IMR-90 (cell line): ENCODE measurements around the gene TBC1D22A. TPM values are rescaled to one million over a fixed set of nuclear protein-coding genes. Genes with fewer than 3 reads are reported as not detected.

Experiments
- ATAC-seq: fragments of 200-7000 bp; cut with Tn5 transposase; 2 replicates; pipeline ENCODE4 v1.9.1; 2020; ENCODE audit warnings: low read depth, mild to moderate bottlenecking, moderate library complexity
- BruUV-seq: library from RNA; stranded (reverse); fragments of 400-500 nt; replicated peaks from 2 replicates; lab custom pipeline; 2021; lab: Mats Ljungman, UMichigan
- CTCF ChIA-PET: fragments of 300-600 bp; formaldehyde crosslinking; extraction: SDS; loops from one replicate; lab custom pipeline; 2021; ENCODE audit warnings: antibody characterized with exemption; lab: Yijun Ruan, JAX
- POLR2A ChIA-PET: fragments of 300-600 bp; sonication (Branson Sonifier 250); formaldehyde crosslinking; loops from one replicate; lab custom pipeline; 2022; ENCODE audit warnings: antibody characterized with exemption; ENCODE audit not compliant: unreplicated experiment; lab: Charles Lee
- DNase-seq: peaks from one replicate; pipeline ENCODE4 v3.0.0; 2013
- H2AFZ ChIP-seq: replicated peaks from 2 replicates; pipeline ENCODE3; 2013; ENCODE audit warnings: low read length, mild to moderate bottlenecking; ENCODE audit not compliant: poor library complexity
- H2AK5ac ChIP-seq: 2 replicates; pipeline ENCODE4 v1.6.1; 2013; ENCODE audit warnings: low read depth, low read length, inconsistent platforms
- H2AK9ac ChIP-seq: replicated peaks from 2 replicates; pipeline ENCODE3; 2013; ENCODE audit warnings: mild to moderate bottlenecking, low read depth, low read length, moderate library complexity; ENCODE audit not compliant: poor library complexity
- H2BK120ac ChIP-seq: 2 replicates; pipeline ENCODE4 v1.6.1; 2013; ENCODE audit warnings: low read depth, low read length, inconsistent platforms
- H2BK15ac ChIP-seq: 3 replicates; pipeline ENCODE4 v1.6.1; 2013; ENCODE audit warnings: low read depth, low read length, inconsistent platforms
- H2BK20ac ChIP-seq: 2 replicates; pipeline ENCODE4 v1.6.1; 2013; ENCODE audit warnings: low read depth, mild to moderate bottlenecking, inconsistent platforms, low read length, moderate library complexity
- H2BK5ac ChIP-seq: 2 replicates; pipeline ENCODE4 v1.6.1; 2013; ENCODE audit warnings: mild to moderate bottlenecking, low read depth, low read length, inconsistent platforms; ENCODE audit not compliant: poor library complexity, severe bottlenecking
- H3K14ac ChIP-seq: replicated peaks from 2 replicates; pipeline ENCODE4 v1.6.1; 2013; ENCODE audit warnings: low read depth, low read length, inconsistent platforms
- H3K18ac ChIP-seq: 2 replicates; pipeline ENCODE4 v1.6.1; 2013; ENCODE audit warnings: low read depth, low read length, control low read depth
- H3K23ac ChIP-seq: 2 replicates; pipeline ENCODE4 v1.6.1; 2013; ENCODE audit warnings: low read depth, low read length, inconsistent platforms
- H3K27ac ChIP-seq: 2 replicates; pipeline ENCODE4 v1.5.1; 2013; ENCODE audit warnings: mild to moderate bottlenecking, control low read depth, low read length; ENCODE audit not compliant: insufficient read depth
- H3K27me3 ChIP-seq: 2 replicates; pipeline ENCODE4 v1.6.1; 2013; ENCODE audit warnings: low read length; ENCODE audit not compliant: control insufficient read depth, insufficient read depth
- H3K36me3 ChIP-seq: 2 replicates; pipeline ENCODE4 v1.6.1; 2013; ENCODE audit warnings: low read length, mixed read lengths; ENCODE audit not compliant: control insufficient read depth, insufficient read depth
- H3K4ac ChIP-seq: 2 replicates; pipeline ENCODE4 v1.6.1; 2013; ENCODE audit warnings: low read depth, low read length, inconsistent platforms
- H3K4me1 ChIP-seq: 2 replicates; pipeline ENCODE4 v1.6.1; 2013; ENCODE audit warnings: low read length, mixed read lengths; ENCODE audit not compliant: control insufficient read depth, insufficient read depth
- H3K4me2 ChIP-seq: 2 replicates; pipeline ENCODE4 v1.6.1; 2013; ENCODE audit warnings: low read depth, mild to moderate bottlenecking, control low read depth, low read length, moderate library complexity
- H3K4me3 ChIP-seq: 2 replicates; pipeline ENCODE4 v1.5.1; 2013; ENCODE audit warnings: low read depth, mild to moderate bottlenecking, control low read depth, low read length, moderate library complexity; ENCODE audit not compliant: insufficient read depth
- H3K56ac ChIP-seq: 2 replicates; pipeline ENCODE4 v1.6.1; 2013; ENCODE audit warnings: low read length, inconsistent platforms; ENCODE audit not compliant: insufficient read depth; ENCODE audit errors: extremely low read depth
- H3K79me1 ChIP-seq, 2 experiments: 2 replicates each; pipeline ENCODE4 v1.6.1; 2013; ENCODE audit warnings: low read length in 2 of 2, inconsistent platforms in 1 of 2, low read depth in 1 of 2
- H3K9ac ChIP-seq: 2 replicates; pipeline ENCODE4 v1.6.1; 2013; ENCODE audit warnings: low read depth, low read length, control low read depth
- H3K9me1 ChIP-seq: 2 replicates; pipeline ENCODE4 v1.6.1; 2013; ENCODE audit warnings: low read length, inconsistent platforms; ENCODE audit not compliant: insufficient read depth
- H3K9me3 ChIP-seq: 2 replicates; pipeline ENCODE4 v1.6.1; 2013; ENCODE audit warnings: low read length; ENCODE audit not compliant: control insufficient read depth, insufficient read depth
- H4K20me1 ChIP-seq: 2 replicates; pipeline ENCODE4 v1.6.1; 2013; ENCODE audit warnings: low read length, inconsistent platforms; ENCODE audit not compliant: insufficient read depth
- H4K5ac ChIP-seq: 2 replicates; pipeline ENCODE4 v1.6.1; 2013; ENCODE audit warnings: mild to moderate bottlenecking, low read depth, low read length, control low read depth
- H4K8ac ChIP-seq, 2 experiments: 2 replicates each; pipeline ENCODE4 v1.6.1; 2013; ENCODE audit warnings: low read depth in 2 of 2, low read length in 2 of 2, control low read depth in 1 of 2, inconsistent platforms in 1 of 2
- H4K91ac ChIP-seq: 2 replicates; pipeline ENCODE4 v1.6.1; 2013; ENCODE audit warnings: low read depth, low read length, inconsistent platforms; ENCODE audit not compliant: insufficient read depth
- CHD1 ChIP-seq: IDR thresholded peaks from 2 replicates; pipeline ENCODE4 v1.6.1; 2012; ENCODE audit warnings: low read depth, low read length, improper control_type of control experiment
- ELK1 ChIP-seq: fragments of 150-350 bp; IDR thresholded peaks from 2 replicates; pipeline ENCODE4 v1.6.1; 2016; ENCODE audit warnings: low read depth, mild to moderate bottlenecking, low read length, moderate library complexity, borderline replicate concordance
- MAZ ChIP-seq: IDR thresholded peaks from 2 replicates; pipeline ENCODE4 v1.6.1; 2012; ENCODE audit warnings: low read depth, mild to moderate bottlenecking, low read length, improper control_type of control experiment, moderate library complexity, borderline replicate concordance
- RAD21 ChIP-seq: IDR thresholded peaks from 2 replicates; pipeline ENCODE4 v1.6.1; 2012; ENCODE audit warnings: low read length, improper control_type of control experiment
- RFX5 ChIP-seq: IDR thresholded peaks from 2 replicates; pipeline ENCODE4 v1.8.0; 2012; ENCODE audit warnings: low read depth, mild to moderate bottlenecking, low read length, moderate library complexity
- SMC3 ChIP-seq: fragments of 150-350 bp; IDR thresholded peaks from 2 replicates; pipeline ENCODE4 v1.6.1; 2016; ENCODE audit warnings: low read depth, mild to moderate bottlenecking, antibody characterized with exemption, low read length, moderate library complexity
- WGBS, 2 experiments: methylation state at CpG; one replicate each; pipeline versions ENCODE4 v1.1.5 to v1.1.7; 2013; ENCODE audit warnings: missing lambda C conversion rate in 2 of 2; ENCODE audit not compliant: insufficient read length in 1 of 2; ENCODE audit errors: extremely low coverage in 2 of 2; 5-methylcytosine and 5-hydroxymethylcytosine counted together
- dilution Hi-C: fragments of 300-500 bp; cut with HindIII; formaldehyde crosslinking; loops from one replicate; pipeline ENCODE4 v1.14.3; 2018; ENCODE audit warnings: low sequenced_read_pairs; ENCODE audit not compliant: unreplicated experiment
- in situ Hi-C: fragments of 300-500 bp; cut with MboI; formaldehyde crosslinking; loops from 3 replicates; pipeline ENCODE4 v1.14.3; 2019; ENCODE audit warnings: low sequenced_read_pairs, inconsistent platforms, mixed read lengths
- intact Hi-C: fragments of 100-400 bp; cut with micrococcal nuclease; formaldehyde crosslinking; loops from 2 replicates; pipeline ENCODE4 v1.10.0; 2022
- polyA plus RNA-seq, 3 experiments: library from polyadenylated mRNA; depleted of rRNA; stranded (reverse); fragments of >200 nt; gene quantifications; 2 replicates each; pipeline ENCODE4 v1.2.3, GENCODE V29; 2012; ENCODE audit warnings: low replicate concordance in 1 of 3
- total RNA-seq: library from RNA; depleted of rRNA; stranded (reverse); fragments of >200 nt; gene quantifications from 2 replicates; pipeline ENCODE4 v1.2.3, GENCODE V29; 2012

The TBC1D22A gene
- total and polyA plus RNA-seq, 2 of the 4 experiments (the other 2 are of a cell fraction): 9.0 to 16.7 TPM

GRCh38 chr22:47150426-47150825, 388.0 kb downstream of the TBC1D22A start:
- Histone ChIP-seq H3K56ac (no peak overlapping the region), H3K4me3 (no peak overlapping the region), H3K9me1 (0 out of 2 replicates have a peak, but pooled peaks cover 2% of the 10 kb centered on the region), H3K27me3 (no peaks in the 10 kb centered on the region), H2AK9ac (no peak overlapping the region), H2BK15ac (no peak overlapping the region), H2AK5ac (no peak overlapping the region), H2BK20ac (no peak overlapping the region), H2AFZ (no peak overlapping the region), H3K18ac (no peak overlapping the region), H3K14ac (no peak overlapping the region), H2BK5ac (no peak overlapping the region), H4K91ac (no peak overlapping the region), H3K36me3 (no peaks in the 10 kb centered on the region), H3K79me1 (peaks cover 0 to 5% of the 10 kb centered on the region in 2 experiments; a peak in 1 of 4 replicates), H3K9me3 (peaks cover 2% of the 10 kb centered on the region; the same call in 1 of the 2 replicates), H4K8ac (no peak overlapping the region), H2BK120ac (no peak overlapping the region), H3K27ac (no peak overlapping the region), H3K23ac (no peak overlapping the region), H4K5ac (no peak overlapping the region), H3K4ac (no peak overlapping the region), H3K4me1 (peaks cover 15% of the 10 kb centered on the region), H4K20me1 (no peaks in the 10 kb centered on the region), H3K9ac (no peak overlapping the region), H3K4me2 (no peak overlapping the region)
- in situ Hi-C loops: no loop called here
- DNase-seq (no peak), ATAC-seq (no peak)
- intact Hi-C loops: loop anchor here (10.0 kb wide), 1 partner anchor 306 kb away; no protein-coding TSS in a partner anchor
- dilution Hi-C loops: no loop called here
- TF ChIP-seq ELK1: no peak
- TF ChIP-seq RAD21: no peak
- TF ChIP-seq CHD1: no peak
- no peak for TF ChIP-seq MAZ
- no peak for TF ChIP-seq SMC3
- TF ChIP-seq RFX5: no peak
- WGBS, 2 experiments: 88% methylated on average over 12 of the region's 21 CpGs; no CpG with 5 or more reads in 1 of the 2 experiments
- no TSS peak for BruUV-seq
- ChIA-PET CTCF (no interaction called here), POLR2A (no interaction called here)
